ENCODE measurements around the gene CCNT1. TPM values are rescaled to one million over a fixed set of nuclear protein-coding genes. Genes with fewer than 3 reads are reported as not detected.
"Not testable (repeated sequence)": the region's sequence is repeated elsewhere in the genome, so short reads cannot be mapped to it uniquely, and the experiment has no call there.

The CCNT1 gene
- 9.7 and 22.2 TPM in 2 replicates for total RNA-seq (2014; rRNA removed; shearing (Covaris generic); ENCODE audit: low replicate concordance)

DNA sequence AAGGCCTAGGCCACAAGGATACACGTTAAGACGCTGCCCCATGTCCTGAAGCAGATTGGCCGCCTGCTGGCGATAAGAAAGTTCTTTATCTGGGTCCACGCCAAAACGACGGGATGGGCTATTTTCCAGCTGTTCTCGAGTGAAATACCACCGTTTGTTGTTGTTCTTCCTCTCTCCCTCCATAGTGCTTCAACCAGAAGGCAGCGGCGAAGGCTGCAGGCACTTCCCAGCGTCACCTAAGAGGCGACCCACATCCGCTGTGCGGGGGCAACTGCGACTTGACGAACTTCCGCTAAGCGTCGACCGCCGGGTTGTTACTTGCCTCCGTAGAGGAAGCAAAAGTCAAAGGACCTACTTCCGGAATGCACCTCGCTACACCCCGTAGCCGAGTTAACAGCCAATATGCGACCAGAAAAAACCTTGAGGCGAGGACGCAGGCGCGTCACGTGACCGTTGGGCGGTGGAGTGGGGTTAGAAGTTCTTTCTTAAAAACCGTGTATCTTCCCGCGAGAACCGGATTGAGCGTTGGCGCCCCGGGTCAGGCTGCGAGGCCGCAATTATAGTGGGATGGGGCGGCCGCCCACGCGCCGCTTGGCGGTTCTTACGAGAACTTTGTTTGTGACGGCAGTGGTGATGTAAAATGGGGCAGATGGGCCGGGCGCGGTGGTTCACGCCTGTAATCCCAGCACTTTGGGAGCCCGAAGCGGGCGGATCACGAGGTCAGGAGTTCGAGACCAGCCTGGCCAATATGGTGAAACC lies at the start of gene CCNT1:
TSS of gene CCNT1 (minus strand) at position 215 of the 759 bp plus-strand sequence. CDS start at position 183, 32 bp downstream.
- H3K36me3 ChIP-seq = peaks cover 28% of the 10 kb centered on the region
- no peaks in the 10 kb centered on the region for H3K27me3 ChIP-seq
- H3K9me3 ChIP-seq = peaks cover 10% of the 10 kb centered on the region; the same call in 1 of the 2 replicates
- peak within 1 kb of the TSS; percentile 80 for H3K4me3 ChIP-seq
- peak; percentile 99 for DNase-seq

DNA sequence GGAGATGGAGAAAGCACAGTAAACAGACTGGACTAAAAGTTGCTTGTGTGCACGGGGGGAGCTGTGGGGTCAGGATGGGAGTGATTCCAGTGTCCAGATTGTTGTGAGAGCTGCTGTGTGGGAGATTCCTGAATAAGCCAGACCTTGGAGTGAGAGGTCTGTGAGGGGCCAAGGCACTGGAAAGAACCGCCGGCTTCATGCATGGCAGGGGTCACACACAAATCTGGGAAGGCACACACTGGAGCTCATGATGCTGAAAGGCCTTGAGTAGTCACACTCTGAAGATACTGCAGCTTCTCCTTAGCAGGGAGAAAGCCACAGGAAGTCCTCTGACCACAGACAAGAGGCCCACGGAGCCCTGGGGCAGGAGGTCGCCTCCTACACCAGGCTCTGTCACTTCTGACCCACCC lies 49.3 kb upstream of the CCNT1 start:
- Histone ChIP-seq H3K9me3 (no peaks in the 10 kb centered on the region), H3K27me3 (no peaks in the 10 kb centered on the region), H3K36me3 (no peaks in the 10 kb centered on the region), H3K4me3 (no peak overlapping the region)
- DNase-seq = no peak

DNA sequence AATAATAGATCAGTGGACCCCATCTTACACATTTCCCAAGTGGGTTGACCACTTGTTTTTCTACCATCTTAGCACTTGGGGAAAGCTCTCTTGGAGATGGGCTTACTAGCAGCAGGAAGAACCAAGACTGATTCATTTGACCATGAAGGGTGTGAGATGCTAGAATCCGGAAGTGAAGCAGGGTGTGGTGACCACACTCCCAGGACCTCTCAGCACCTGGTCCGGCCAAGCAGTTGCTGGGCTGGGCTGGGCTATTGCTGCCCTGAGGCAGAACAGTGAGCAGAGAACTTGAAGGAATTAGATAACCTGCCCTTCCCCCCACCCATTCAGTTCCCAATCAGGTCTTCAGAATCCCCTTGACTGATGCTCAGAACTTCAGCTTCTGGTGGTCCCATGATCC lies 48.0 kb upstream of the CCNT1 start:
- no peak for DNase-seq
- Histone ChIP-seq H3K27me3 (no peaks in the 10 kb centered on the region), H3K36me3 (no peaks in the 10 kb centered on the region), H3K4me3 (no peak overlapping the region), H3K9me3 (no peaks in the 10 kb centered on the region)

DNA sequence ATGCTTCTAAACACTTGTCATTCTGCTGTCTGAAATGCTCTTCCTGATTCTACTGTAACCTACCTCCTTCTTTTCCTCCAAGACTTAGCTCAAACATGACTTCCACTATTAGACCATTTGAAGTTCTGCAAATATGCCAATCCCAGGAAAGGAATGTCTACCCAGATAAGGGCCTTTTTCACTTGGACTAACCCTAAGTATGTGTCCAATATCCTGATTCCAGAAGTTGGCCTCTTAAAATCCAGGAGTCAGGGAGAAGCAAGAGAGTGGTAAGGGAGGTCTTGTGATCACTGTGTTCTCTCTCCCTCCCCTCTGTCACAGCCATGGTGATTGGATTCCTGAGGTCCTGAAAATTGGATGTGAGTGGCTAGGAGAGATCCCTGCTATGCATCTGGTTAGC lies 42.2 kb upstream of the CCNT1 start:
- Histone ChIP-seq H3K9me3 (no peaks in the 10 kb centered on the region), H3K27me3 (no peaks in the 10 kb centered on the region), H3K4me3 (no peak overlapping the region), H3K36me3 (no peaks in the 10 kb centered on the region)
- no peak for DNase-seq

DNA sequence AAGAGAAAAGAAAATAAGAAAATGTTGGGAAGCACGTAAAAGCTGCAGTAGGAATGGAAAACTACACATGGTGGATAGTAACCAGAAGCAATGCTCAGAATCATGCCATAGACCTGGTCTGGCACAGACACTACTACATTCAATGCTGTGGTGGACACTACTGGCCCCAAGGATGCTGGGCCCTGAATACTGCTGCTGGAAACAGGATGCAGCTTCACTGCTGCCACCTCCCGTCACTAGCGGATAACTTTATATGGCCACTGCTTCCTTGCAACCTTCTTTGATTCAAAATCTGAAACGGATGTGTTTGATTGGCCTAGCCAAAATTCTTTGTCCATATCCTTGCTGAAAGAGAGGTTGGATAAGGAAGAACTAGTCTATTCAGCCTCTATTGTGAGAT lies 41.7 kb upstream of the CCNT1 start:
- Histone ChIP-seq H3K36me3 (no peaks in the 10 kb centered on the region), H3K9me3 (no peaks in the 10 kb centered on the region), H3K27me3 (no peaks in the 10 kb centered on the region), H3K4me3 (no peak overlapping the region)
- DNase-seq = no peak

DNA sequence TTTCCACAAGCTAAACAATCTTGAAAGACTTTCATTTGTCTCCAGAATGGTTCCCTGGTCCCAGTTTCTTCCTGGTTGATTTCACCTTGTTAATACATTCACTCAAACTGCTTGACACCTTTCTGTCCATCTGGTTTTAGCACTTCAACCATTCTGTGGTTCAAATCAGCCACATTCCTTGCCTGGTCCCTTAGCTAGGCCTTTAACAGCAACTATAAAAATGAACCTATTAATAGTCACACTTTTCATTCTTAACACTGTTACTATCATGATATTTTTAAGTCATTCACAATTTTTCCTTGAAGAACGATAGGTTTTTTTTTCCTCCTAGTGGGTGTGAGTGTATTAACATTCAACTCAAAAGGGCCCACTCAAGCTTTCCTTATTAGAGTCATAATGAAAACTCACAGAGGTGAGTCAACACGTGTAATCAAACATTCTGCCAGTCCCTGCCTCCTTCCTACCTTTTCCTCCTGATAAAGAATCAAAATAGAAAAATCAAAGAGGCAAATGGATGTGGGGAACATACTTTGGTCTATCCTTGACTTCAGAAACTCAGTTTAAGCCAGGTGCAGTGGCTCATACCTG lies 34.4 kb upstream of the CCNT1 start:
- Histone ChIP-seq H3K4me3 (no peak overlapping the region), H3K27me3 (no peaks in the 10 kb centered on the region), H3K9me3 (no peaks in the 10 kb centered on the region), H3K36me3 (no peaks in the 10 kb centered on the region)
- no peak for DNase-seq

DNA sequence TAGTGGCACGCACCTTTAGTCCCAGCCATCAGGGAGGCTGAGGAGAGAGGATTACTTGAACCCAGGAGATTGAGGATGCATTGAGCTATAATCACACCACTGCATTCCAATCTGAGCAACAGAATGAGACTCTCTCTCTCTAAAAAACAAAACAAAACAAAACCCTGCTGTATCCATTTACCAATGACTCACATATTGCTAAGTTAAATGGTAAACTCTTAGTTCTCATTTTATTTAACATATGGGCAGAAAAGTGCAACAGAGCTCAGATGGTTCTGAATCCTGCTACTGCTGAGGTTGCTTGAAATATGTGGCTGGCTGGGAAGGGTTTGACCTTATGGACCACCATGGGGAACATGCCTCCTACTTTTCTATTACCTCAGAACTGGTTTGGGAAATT lies 33.7 kb upstream of the CCNT1 start:
- no peak overlapping the region for H3K4me3 ChIP-seq
- no peaks in the 10 kb centered on the region for H3K27me3 ChIP-seq
- no peaks in the 10 kb centered on the region for H3K9me3 ChIP-seq
- no peaks in the 10 kb centered on the region for H3K36me3 ChIP-seq
- DNase-seq = no peak

DNA sequence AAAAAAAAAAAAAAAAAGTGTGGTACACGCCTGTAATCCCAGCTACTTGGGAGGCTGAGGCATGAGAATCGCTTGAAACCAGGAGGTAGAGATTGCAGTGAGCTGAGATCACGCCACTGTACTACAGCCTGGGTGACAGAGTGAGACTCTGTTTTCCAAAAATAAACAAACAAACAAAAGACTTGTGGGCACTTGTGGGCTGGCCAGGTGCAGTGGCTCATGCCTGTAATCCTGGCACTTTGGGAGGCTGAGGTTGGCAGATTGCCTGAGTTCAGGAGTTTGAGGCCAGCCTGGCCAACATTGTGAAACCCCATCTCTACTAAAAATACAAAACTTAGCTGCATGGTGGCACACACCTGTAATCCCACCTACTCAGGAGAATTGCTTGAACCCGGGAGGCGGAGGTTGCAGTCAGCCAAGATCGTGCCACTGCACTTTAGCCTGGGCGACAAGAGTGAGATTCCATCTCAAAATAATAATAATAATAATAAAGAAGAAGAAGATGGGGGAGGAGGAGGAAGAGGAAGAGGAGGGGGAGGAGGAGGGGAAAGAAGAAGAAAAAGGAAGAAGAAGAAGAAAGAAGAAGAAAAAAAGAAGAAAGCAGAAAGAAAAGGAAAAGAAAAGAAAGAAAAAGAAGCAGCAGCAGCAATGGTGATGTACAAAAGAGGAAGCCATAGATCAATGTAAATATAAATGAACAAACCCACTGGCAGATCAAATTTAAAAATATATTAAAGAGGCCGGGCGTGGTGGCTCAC lies 27.9 kb upstream of the CCNT1 start:
- peaks cover 12% of the 10 kb centered on the region for H3K27me3 ChIP-seq
- DNase-seq = no peak

DNA sequence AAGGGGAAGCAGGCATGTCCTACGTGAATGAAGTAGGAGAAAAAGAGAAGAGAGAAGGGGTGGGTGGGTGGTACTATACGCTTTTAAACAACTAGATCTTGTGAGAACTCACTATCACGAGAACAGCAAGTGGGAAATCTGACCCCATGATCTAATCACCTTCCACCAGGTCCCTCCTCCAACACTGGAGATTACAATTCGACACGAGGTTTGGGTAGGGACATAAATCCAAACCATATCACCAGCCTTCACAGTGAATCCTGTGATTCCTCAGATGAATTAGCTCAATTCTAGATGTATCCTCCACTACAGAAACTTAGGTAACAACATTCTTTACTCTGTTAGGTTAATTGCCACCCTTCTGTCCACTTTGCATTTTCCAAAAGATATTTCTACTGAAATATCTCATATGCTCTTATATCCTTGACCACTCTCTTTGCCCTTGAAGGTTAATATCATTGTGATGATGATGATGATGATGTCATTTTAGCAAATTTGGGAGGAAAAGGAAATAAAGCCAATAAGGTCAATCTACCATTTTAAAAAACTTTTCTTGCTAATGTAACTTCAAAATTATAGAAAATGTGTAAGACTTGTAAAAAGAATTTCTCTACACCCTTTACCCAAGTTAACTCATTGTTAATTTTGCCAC lies 23.2 kb upstream of the CCNT1 start:
- H3K9me3 ChIP-seq = no peaks in the 10 kb centered on the region
- H3K36me3 ChIP-seq = no peaks in the 10 kb centered on the region
- no peak overlapping the region for H3K4me3 ChIP-seq
- peaks cover 17% of the 10 kb centered on the region for H3K27me3 ChIP-seq
- DNase-seq = no peak

More for the DNA sequence above, 27.9 kb upstream of the CCNT1 start:
- no peaks in the 10 kb centered on the region for H3K36me3 ChIP-seq
- no peaks in the 10 kb centered on the region for H3K9me3 ChIP-seq
- no peak overlapping the region for H3K4me3 ChIP-seq

DNA sequence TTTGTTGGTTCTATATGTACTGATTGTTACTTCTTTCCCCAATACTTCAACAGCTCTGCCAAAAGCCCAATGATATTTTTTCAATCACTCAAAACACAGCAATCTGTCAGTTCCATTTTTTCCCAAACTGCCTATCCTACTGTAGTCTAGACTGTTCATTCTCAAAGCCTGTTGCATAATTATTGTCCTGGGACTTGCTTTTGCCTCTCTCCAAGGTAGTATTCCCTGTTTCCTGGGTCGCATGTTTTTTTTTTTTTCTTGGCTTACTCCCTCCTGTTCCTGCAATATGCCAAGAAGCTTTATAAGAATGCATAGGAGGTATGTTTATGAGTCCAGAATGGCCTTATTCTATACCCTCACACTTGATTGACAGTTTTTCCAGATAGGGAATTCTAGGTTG lies 19.9 kb upstream of the CCNT1 start:
- H3K27me3 ChIP-seq = peaks cover 17% of the 10 kb centered on the region
- no peak for DNase-seq

DNA sequence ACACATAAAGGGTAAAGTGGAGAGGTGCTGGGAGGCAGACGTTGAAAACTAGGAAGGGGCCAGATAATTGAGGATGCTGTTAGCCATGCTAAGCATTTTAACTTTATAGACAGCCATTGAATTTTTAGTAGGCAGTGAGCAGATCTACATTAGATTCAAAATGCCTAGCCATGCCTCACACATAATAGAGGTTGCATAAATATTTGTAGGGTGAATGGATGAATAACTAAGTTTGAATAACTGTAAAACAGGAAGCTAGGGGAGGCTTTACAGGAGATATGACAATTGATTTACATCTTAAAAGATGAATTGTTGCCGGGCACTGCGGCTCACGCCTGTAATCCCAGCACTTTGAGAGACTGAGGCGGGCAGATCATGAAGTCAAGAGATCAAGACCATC lies 12.3 kb upstream of the CCNT1 start:
- H3K27me3 ChIP-seq = no peaks in the 10 kb centered on the region
- no peaks in the 10 kb centered on the region for H3K9me3 ChIP-seq
- H3K4me3 ChIP-seq = no peak overlapping the region
- H3K36me3 ChIP-seq = no peaks in the 10 kb centered on the region
- no peak for DNase-seq

More for the DNA sequence above, 19.9 kb upstream of the CCNT1 start:
- H3K9me3 ChIP-seq = no peaks in the 10 kb centered on the region
- no peak overlapping the region for H3K4me3 ChIP-seq
- no peaks in the 10 kb centered on the region for H3K36me3 ChIP-seq

DNA sequence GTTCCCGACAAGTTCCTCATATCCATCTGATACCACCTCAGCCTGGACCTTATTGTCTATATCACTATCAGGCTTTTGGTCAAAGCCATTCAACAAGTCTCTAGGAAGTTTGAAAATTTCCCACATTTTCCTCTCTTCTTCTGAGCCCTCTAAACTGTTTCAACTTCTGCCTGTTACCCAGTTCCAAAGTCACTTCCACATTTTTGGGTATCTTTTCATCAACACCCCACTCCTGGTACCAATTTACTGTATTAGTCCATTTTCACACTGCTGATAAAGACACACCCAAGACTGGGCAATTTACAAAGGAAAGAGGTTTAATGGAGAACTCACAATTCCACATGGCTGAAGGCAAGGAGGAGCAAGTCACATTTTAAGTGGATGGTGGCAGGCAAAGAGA lies 4.2 kb upstream of the CCNT1 start:
- not testable (repeated sequence) for H3K36me3 ChIP-seq, H3K27me3 ChIP-seq, H3K4me3 ChIP-seq, DNase-seq, H3K9me3 ChIP-seq

DNA sequence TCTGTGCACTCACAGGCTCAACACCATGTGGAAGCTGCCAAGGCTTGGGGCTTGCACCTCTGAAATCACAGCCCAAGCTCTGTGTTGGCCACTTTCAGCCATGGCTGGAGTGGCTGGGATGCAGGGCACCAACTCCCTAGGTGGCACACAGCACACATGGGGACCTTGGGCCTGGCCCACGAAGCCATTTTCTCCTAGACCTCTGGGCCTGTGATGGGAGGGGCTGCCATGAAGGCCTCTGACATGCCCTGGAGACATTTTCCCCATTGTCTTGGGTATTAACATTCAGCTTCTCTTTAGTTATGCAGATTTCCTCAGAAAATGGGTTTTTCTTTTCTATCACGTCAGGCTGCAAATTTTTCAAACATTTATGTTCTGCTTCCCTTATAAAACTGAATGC lies 3.7 kb upstream of the CCNT1 start:
- DNase-seq, H3K27me3 ChIP-seq, H3K36me3 ChIP-seq, H3K9me3 ChIP-seq, H3K4me3 ChIP-seq: not testable (repeated sequence)

DNA sequence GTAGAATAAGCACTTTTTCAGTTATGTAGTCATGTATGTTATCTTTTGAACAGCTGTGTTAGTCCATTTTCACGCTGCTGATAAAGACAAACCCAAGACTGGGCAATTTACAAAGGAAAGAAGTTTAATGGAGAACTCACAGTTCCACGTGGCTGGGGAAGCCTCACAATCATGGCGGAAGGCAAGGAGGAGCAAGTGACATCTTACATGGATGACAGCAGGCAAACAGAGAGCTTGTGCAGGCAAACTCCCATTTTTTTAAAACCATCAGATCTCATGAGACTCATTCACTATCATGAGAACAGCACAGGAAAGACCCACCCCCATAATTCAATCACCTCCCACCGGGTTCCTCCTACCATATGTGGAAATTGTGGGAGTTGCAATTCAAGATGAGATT lies 2.5 kb upstream of the CCNT1 start:
- not testable (repeated sequence) for H3K27me3 ChIP-seq, H3K9me3 ChIP-seq, DNase-seq, H3K4me3 ChIP-seq
- peaks cover 11% of the 10 kb centered on the region for H3K36me3 ChIP-seq

DNA sequence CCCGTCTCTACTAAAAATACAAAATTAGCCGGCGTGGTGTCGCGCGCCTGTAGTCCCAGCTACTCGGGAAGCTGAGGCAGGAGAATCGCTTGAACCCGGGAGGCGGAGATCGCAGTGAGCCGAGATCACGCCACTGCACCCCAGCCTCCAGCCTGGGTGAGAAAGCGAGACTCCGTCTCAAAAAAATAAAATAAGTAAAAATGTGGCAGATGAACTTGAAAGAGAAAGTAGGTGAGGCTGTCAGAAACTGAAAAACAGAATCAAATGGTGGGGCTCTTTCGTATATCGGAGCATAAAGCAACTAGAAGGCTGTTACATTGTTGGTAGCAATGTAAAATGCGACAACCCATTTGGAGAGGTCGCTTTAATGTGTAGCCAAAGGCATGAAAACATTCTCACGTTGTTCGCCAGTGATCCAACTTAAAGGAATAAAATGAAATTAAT lies 767 bp upstream of the CCNT1 start:
- Histone ChIP-seq H3K27me3 (no peaks in the 10 kb centered on the region), H3K4me3 (peak overlapping the region; percentile 80), H3K36me3 (peaks cover 24% of the 10 kb centered on the region), H3K9me3 (peaks cover 10% of the 10 kb centered on the region; the same call in 1 of the 2 replicates)
- no peak for DNase-seq

DNA sequence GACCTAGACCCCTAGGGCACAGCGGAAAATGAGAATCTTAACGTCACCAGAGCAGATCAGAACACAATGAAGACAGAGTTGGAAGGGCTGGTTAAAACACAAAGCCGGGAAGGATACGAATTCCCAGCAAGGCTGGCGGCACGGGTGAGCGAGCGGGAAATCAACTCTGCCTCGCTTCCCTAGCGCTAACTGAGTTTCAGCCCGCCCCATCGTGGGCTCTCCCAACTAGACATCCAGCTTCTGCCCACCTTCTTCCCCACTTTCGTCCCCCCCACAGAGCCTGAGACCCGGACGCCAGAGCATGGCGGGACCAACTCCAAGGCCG lies 377 bp downstream of the CCNT1 start:
- H3K27me3 ChIP-seq = no peaks in the 10 kb centered on the region

DNA sequence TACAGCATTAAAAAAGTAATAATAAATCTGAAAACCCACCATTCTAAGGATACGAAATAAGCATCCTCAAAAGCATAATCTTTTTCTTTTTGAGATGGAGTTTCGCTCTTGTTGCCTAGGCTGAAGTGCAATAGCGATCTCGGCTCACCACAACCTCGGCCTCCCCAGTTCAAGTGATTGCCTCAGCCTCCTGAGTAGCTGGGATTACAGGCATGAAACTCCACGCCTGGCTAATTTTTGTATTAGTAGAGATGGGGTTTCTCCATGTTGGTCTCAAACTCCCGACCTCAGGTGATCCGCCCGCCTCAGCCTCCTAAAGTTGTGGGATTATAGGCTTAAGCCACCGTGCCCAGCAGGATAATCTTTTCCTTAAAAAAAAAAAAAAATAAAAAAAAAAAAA lies 4.3 kb downstream of the CCNT1 start:
- no peaks in the 10 kb centered on the region for H3K27me3 ChIP-seq
- DNase-seq = no peak
- no peaks in the 10 kb centered on the region for H3K9me3 ChIP-seq
- peaks cover 68% of the 10 kb centered on the region for H3K36me3 ChIP-seq
- no peak overlapping the region for H3K4me3 ChIP-seq

More for the DNA sequence above, 377 bp downstream of the CCNT1 start:
- H3K4me3 ChIP-seq = peak overlapping the region; percentile 80
- DNase-seq = no peak
- peaks cover 8% of the 10 kb centered on the region; the same call in 1 of the 2 replicates for H3K9me3 ChIP-seq
- peaks cover 33% of the 10 kb centered on the region for H3K36me3 ChIP-seq
